Activated CD8-positive, alpha-beta memory T cell treated with anti-CD3 and anti-CD28 coated beads, Interleukin-2, amount 50 U/mL, for 1 hour (primary cell): ENCODE measurements around the gene EBLN2.

Experiments
- DNase-seq: peaks from one replicate; pipeline ENCODE4 v3.0.0-alpha.2; 2020; ENCODE audit errors: extremely low read depth

The EBLN2 gene

GRCh38 chr3:73061416-73061815, at the start of gene EBLN2:
TSS of gene EBLN2 (plus strand) at chr3:73061659. CDS start at chr3:73062082, 423 bp downstream.
- DNase-seq: no peak

GRCh38 chr3:73018298-73018697, 43.2 kb upstream of the EBLN2 start:
- no peak for DNase-seq

GRCh38 chr3:73018790-73019441, 42.5 kb upstream of the EBLN2 start:
- DNase-seq: no peak

GRCh38 chr3:73021301-73021835, 40.1 kb upstream of the EBLN2 start:
- no peak for DNase-seq

GRCh38 chr3:73024836-73025235, 36.6 kb upstream of the EBLN2 start:
- no peak for DNase-seq

- no peak for DNase-seq
Observed at GRCh38 chr3:73026111-73026759, 35.2 kb upstream of the EBLN2 start.

GRCh38 chr3:73026760-73027113, 34.7 kb upstream of the EBLN2 start:
- no peak for DNase-seq

- DNase-seq: no peak
Observed at GRCh38 chr3:73028803-73029202, 32.7 kb upstream of the EBLN2 start.

GRCh38 chr3:73029321-73029796, 32.1 kb upstream of the EBLN2 start:
- DNase-seq: no peak

GRCh38 chr3:73030073-73030597, 31.3 kb upstream of the EBLN2 start:
- DNase-seq: no peak

GRCh38 chr3:73031573-73032103, 29.8 kb upstream of the EBLN2 start:
- DNase-seq: no peak

- no peak for DNase-seq
Observed at GRCh38 chr3:73036694-73037591, 24.5 kb upstream of the EBLN2 start.

GRCh38 chr3:73041537-73041936, 19.9 kb upstream of the EBLN2 start:
- DNase-seq: no peak

- DNase-seq: no peak
Observed at GRCh38 chr3:73043414-73043813, 18.0 kb upstream of the EBLN2 start.

GRCh38 chr3:73045391-73045790, 16.1 kb upstream of the EBLN2 start:
- no peak for DNase-seq

GRCh38 chr3:73046195-73046594, 15.3 kb upstream of the EBLN2 start:
- DNase-seq: no peak

- no peak for DNase-seq
Observed at GRCh38 chr3:73049319-73049718, 12.1 kb upstream of the EBLN2 start.

- DNase-seq: no peak
Observed at GRCh38 chr3:73052857-73053256, 8.6 kb upstream of the EBLN2 start.

GRCh38 chr3:73055583-73055982, 5.9 kb upstream of the EBLN2 start:
- DNase-seq: no peak

GRCh38 chr3:73056014-73056844, 5.2 kb upstream of the EBLN2 start:
- DNase-seq: no peak

- DNase-seq: no peak
Observed at GRCh38 chr3:73056845-73057150, 4.7 kb upstream of the EBLN2 start.
